ENCODE data around the gene YPEL5.
"Not testable (repeated sequence)": the region's sequence is repeated elsewhere in the genome, so short reads cannot be mapped to it uniquely, and the experiment has no call there.

YPEL5 gene

DNA sequence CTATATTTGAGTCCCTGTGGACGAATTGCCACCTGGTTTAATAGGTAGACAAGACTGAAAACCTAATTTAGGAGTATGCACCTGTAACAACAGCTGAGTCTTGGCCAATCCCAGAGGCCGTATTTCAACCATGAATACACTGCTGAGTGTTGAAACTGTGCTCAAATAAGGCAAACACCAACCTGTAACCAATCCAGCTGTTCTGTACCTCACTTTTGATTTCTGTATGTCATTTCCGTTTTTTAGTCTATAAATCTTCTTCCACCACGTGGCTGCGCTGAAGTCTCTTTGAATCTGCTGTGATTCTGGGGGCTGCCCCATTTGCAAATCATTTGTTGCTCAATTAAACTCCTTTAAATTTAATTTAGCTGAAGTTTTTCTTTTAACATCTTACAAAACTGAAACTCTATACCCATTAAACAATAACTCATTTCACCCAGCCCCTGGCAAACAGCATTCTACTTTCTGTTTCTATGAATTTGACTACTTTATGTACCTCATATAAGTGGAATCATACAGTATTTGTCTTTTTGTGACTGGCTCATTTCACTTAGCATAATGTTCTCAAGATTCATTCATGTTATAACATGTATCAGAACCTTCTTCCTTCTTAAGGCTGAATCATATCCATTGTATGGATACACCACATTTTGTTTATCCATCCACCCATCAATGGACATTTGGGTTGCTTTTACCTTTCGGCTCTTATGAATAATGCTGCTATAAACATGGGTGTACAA, 7.5 kb upstream of the YPEL5 start:
- DNase-seq, result no peak

- DNase-seq, result no peak
Measured at GRCh38 chr2:30141136-30141535, 5.7 kb upstream of the YPEL5 start.

- no peak for DNase-seq
Measured at GRCh38 chr2:30144260-30144659, 2.5 kb upstream of the YPEL5 start.

DNA sequence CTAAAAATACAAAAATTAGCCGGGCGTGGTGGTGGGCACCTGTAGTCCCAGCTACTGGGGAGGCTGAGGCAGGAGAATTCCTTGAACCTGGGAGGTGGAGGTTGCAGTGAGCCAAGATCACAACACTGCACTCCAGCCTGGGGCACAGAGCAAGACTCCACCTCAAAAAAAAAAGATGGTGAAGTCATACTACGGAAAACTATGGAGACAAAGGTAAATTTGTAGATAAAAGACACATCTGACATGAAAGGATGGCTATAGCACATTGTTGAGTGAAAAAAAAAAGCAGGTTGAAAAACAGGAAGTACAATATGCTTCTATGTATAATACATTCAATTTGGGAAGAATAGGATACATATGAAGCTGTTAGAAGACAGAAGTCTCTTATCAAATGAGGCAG, 1.9 kb upstream of the YPEL5 start:
- not testable (repeated sequence) for DNase-seq

DNA sequence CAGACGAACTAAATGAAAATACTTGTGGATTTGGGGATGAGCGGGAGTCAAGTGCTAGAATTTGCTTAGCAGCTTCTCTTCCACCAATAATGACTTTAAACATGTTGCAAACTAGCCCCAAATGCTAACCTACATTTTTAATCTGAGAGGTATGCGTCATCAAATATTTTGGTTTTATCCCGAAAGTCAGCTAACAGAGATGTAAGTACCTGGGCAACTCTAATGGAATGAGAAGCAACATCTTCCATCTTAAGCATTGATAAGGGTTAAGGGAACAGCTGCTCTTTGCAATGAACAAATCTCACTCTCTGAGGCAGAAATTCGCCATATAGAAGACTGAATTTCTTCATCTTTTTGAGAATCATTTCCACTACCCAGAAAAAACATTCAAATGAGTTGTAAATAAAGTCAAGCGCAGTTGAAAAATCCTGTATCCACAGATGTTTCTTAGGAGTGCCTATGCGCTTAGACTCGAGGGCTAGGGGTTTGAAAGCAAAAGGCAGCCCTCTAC, 926 bp upstream of the YPEL5 start:
- DNase-seq, result no peak

- no peak for DNase-seq
Measured at GRCh38 chr2:30147196-30147714, 448 bp downstream of the YPEL5 start.

DNA sequence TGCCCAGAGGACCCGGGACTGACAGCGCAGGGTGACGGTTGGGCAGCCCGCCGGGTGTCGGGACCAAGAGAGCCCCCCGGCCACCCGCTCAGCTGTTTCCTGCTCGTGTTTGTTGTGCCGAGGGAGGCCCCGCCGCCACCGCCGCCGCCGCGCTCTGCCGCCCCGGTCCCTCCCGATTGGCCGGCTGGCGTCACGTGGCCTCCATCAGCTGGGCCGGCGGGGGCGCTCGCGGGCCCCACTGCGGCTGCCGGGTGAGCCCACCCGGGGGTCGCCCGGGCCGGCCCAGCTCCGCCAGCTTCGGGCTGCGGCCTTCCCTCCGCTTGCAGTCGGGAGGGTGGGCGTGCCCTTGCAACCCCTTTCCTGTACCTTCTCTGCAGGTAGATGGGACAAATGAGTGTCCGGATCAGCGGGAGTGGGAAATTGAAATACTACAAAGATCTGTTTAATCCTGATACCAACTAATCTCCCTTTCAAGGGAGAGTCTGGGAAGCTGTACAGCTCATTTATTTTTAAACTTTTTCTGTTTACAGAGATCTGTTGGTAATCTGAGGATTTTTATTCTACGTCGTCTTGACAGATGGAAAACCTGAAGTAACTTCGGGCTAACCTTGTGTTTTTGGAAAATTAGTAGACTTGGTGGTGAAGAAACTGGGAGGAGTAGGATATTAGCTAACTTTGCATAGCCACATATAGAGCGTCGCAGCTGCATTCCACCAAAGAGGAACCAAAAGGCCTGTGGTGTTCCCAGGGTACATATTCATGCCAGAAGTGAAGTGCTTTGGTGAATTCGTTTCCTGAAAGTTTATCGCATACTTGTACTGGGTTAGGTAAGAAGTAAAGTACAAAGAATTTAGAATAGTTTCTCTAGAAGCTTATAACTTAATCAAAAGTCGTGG, 1.2 kb downstream of the YPEL5 start:
- DNase-seq, result no peak

GRCh38 chr2:30148850-30149249, 2.0 kb downstream of the YPEL5 start:
- no peak for DNase-seq

DNA sequence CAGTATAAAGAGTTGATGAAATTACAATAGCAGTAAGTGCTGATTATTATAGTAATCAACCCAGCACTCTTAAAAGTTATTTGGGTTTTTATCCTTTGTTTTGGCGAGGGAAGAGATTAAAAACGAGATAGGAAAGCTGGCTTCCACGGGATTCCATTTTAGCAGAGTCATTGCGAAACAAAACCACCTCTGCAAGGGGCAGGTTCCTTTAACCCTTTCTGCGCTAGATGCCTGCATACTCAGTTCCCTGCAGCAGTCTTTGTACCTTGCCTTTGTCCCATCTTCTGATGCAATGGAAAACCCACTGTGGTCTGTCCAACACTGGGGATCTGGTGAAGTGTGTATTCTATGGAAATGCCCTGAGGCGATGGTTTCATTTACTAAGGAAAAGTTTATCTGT, 2.7 kb downstream of the YPEL5 start:
- DNase-seq, result no peak

DNA sequence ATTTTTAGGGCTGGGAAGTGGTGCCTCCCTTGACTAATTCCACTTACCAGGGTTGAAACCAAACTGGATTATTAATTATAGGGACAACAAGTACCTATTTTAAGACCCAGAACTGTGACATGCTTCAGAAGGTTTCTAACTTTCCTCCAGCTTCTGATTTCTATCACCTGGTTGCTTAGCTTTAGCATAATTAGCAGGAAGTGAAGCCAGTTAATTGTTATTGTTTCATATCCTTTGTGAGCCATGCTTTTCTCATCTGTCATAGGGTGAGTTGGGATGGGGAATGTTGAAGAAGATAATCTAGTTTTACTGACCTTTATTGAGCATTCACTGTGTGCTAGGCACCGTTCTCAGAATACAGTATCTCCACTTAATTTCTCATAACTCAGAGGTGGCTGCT, 3.2 kb downstream of the YPEL5 start:
- no peak for DNase-seq

GRCh38 chr2:30150786-30151185, 4.0 kb downstream of the YPEL5 start:
- no peak for DNase-seq

DNA sequence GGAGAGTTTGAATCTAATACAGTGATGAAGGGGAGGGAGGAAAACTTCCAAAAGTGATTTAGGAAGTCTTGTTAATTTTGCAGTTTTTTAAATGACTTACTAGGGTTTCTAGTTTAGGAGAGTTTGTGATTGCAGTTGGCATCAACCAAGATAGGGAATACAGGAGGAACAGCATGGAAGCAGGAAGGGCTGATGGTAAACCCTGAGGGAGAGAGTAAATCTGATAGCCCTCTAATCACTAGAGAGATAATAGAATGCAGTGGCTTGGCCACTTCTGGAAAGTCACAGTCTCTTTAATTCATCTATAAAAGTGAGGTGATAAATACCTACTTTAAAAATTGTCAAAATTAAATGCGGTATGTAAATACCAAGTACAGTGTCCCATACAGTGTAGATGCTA, 5.6 kb downstream of the YPEL5 start:
- DNase-seq, result no peak

GRCh38 chr2:30155202-30155601, 8.4 kb downstream of the YPEL5 start:
- no peak for DNase-seq

DNA sequence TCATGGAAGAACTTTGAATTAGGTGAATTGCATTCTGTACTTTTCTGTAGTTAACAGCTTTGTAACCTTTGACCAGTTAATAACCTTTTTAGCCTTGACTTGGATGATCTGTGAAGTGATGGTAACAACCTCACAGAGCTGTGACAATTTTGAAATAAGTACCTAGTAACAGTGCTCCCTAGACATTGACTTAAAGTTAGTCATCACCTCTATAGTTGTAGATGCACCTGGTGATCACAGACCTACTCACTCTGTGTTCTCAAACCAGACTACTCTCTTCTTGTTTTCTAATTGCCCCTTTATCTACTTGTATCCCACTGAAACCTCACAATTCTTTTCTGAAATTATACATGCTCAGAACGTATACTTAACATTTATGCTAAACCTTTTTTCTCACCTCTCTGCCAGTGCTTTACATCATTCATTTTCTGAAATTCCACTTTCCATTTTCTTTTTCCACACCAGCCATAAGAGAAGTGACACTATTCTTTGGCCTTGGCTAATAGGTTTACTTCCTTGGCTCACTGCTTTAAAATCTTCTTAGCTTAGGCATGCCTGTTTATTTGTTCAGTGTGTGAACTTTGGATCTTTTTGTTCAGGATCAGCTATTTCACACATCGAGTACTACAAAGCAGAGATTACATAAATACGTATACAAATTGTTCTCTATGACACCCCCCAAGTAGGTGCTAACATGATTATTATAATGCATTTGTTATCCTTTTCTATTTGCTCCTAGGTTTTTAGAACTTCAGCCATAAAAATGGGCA, 9.3 kb downstream of the YPEL5 start:
- no peak for DNase-seq

DNA sequence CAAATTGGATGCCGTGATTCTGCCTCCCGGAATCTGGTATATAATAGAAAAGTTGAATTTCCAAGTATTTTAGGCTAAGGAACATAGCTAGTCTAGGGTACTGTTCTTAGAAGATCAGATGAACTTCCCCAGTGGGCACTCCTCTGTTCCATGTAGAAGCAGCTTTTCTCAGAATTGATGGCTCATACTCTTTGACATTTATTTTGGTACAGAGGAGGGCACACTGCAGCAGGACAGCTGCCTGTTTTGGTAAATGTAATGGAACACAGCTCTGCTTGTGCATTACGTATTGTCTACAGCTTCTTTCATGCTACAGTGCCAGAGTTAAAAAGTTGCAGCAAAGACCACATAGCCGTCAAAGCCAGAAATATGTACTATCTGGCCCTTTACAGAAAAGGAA, 10.8 kb downstream of the YPEL5 start:
- no peak for DNase-seq

DNA sequence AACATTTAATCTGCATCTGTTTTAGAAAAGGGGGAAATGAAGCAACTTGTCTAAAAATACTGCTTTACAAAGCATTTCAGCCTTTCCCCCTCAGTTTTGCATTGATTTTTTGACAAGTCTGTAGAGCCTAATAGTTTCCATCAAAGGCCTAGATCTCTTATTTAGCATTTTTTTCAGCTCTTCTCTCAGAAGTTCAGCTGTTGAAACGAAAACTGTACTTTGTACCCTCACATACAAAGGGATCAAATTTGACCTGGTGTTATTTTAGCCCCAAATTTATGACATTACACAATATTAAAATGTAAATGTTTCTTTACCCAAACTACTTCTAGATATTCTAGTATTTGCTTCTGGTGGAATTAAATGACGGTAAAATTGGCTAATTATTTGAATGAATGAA, 13.0 kb downstream of the YPEL5 start:
- DNase-seq, result no peak

GRCh38 chr2:30161929-30162706, 15.3 kb downstream of the YPEL5 start:
- DNase-seq, result no peak

- no peak for DNase-seq
Measured at GRCh38 chr2:30162806-30163205, 16.0 kb downstream of the YPEL5 start.

DNA sequence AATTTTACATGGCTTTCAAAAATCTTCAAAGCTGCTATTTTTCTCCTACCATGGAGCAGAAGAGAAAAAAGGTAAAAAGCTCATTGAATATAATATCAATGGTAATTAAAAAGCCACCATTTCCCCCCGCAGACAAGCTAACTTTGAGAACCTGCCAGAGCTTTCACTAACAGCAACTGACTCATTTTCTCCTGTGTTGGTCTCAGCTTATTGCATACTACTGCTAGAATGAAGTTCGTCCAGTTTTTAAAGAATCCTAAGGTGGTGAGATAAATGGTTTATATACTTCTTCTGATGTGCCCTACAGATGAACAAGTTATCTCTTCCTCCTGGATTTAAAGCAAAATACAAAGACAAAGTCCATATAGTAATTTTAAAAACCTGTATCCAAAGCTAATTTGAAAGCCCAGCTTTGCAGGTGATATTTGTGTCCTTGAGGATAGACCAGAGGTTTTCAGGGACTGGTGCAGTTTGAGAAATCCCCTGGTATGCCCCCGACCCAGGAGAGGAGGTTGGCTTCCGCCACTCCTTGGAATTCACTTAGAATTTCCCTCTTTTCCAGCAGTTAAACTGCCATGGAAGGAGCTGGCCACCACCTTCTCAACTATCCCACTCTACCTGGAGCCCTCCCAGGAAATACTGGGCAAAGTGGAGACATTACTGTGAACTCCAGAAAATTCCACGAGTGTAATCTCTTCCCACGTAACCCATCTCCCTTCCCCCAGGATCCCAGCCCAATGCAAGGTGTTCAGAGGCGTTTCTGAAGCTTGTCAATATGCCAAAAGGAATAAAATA, 17.5 kb downstream of the YPEL5 start:
- DNase-seq, result no peak

GRCh38 chr2:30165050-30165520, 18.3 kb downstream of the YPEL5 start:
- DNase-seq, result peak; percentile 73

- no peak for DNase-seq
Measured at GRCh38 chr2:30165617-30166016, 18.8 kb downstream of the YPEL5 start.
